ENCODE measurements around the gene DRC1.

DRC1 gene

GRCh38 chr2:26449278-26450030 is 47.7 kb downstream of the DRC1 start:
- DNase-seq = no peak

- DNase-seq = no peak
These were observed 48.4 kb downstream of the DRC1 start for GRCh38 chr2:26450031-26450635.

GRCh38 chr2:26451700-26452099 is 50.0 kb downstream of the DRC1 start:
- no peak for DNase-seq

GRCh38 chr2:26453421-26454329 is 52.0 kb downstream of the DRC1 start:
- DNase-seq = no peak

- no peak for DNase-seq
These were observed 52.9 kb downstream of the DRC1 start for GRCh38 chr2:26454561-26455001.

- no peak for DNase-seq
These were observed 53.4 kb downstream of the DRC1 start for GRCh38 chr2:26455037-26455669.

- DNase-seq = no peak
These were observed 54.1 kb downstream of the DRC1 start for GRCh38 chr2:26455670-26456439.

- no peak for DNase-seq
These were observed 54.9 kb downstream of the DRC1 start for GRCh38 chr2:26456440-26457250.

GRCh38 chr2:26457251-26457666 is 55.5 kb downstream of the DRC1 start:
- DNase-seq = no peak

GRCh38 chr2:26457695-26458364 is 56.1 kb downstream of the DRC1 start:
- no peak for DNase-seq

GRCh38 chr2:26458365-26459042 is 56.8 kb downstream of the DRC1 start:
- no peak for DNase-seq

- no peak for DNase-seq
These were observed 58.4 kb downstream of the DRC1 start for GRCh38 chr2:26459991-26460612.

- DNase-seq = no peak
These were observed 58.9 kb downstream of the DRC1 start for GRCh38 chr2:26460613-26461031.

- no peak for DNase-seq
These were observed 59.9 kb downstream of the DRC1 start for GRCh38 chr2:26461601-26462023.

- DNase-seq = no peak
These were observed 60.4 kb downstream of the DRC1 start for GRCh38 chr2:26462100-26462499.

- DNase-seq = peak; percentile 29
These were observed 61.0 kb downstream of the DRC1 start for GRCh38 chr2:26462511-26463243.

GRCh38 chr2:26463244-26464192 is 61.8 kb downstream of the DRC1 start:
- DNase-seq = no peak

Data from NCI-H1694 treated with DMSO at 0.1 percent for 48 hours (cell line).